22Rv1 (cell line): ENCODE data around the gene NPAS2.

Experiments used
- CTCF ChIP-seq: fragments of 450-650 bp; IDR thresholded peaks from 2 replicates; pipeline ENCODE4 v1.5.1; 2017; ENCODE audit warnings: mild to moderate bottlenecking
- ZFX ChIP-seq: fragments of 450-650 bp; IDR thresholded peaks from 2 replicates; pipeline ENCODE4 v1.6.1; 2017; ENCODE audit warnings: antibody characterized with exemption, borderline replicate concordance

GRCh38 chr2:100959225-100959880, 139.4 kb downstream of the NPAS2 start:
- TF ChIP-seq CTCF, result no peak
- TF ChIP-seq ZFX, result no peak
